GM18508 (cell line): Measurements from ENCODE around the gene FAM131A.

Source experiments
- ATAC-seq: cut with Tn5 transposase; IDR thresholded peaks from one replicate; pipeline ENCODE4 v1.9.1; 2021; ENCODE audit warnings: moderate number of reproducible peaks; ENCODE audit not compliant: insufficient read depth, unreplicated experiment

Gene FAM131A, protein sequence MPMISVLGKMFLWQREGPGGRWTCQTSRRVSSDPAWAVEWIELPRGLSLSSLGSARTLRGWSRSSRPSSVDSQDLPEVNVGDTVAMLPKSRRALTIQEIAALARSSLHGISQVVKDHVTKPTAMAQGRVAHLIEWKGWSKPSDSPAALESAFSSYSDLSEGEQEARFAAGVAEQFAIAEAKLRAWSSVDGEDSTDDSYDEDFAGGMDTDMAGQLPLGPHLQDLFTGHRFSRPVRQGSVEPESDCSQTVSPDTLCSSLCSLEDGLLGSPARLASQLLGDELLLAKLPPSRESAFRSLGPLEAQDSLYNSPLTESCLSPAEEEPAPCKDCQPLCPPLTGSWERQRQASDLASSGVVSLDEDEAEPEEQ

GRCh38 chr3:184337399-184337714 lies at the start of gene FAM131A:
TSS of gene FAM131A (plus strand) at chr3:184337600. CDS start at chr3:184337631, 31 bp downstream.
- ATAC-seq = no peak

DNA sequence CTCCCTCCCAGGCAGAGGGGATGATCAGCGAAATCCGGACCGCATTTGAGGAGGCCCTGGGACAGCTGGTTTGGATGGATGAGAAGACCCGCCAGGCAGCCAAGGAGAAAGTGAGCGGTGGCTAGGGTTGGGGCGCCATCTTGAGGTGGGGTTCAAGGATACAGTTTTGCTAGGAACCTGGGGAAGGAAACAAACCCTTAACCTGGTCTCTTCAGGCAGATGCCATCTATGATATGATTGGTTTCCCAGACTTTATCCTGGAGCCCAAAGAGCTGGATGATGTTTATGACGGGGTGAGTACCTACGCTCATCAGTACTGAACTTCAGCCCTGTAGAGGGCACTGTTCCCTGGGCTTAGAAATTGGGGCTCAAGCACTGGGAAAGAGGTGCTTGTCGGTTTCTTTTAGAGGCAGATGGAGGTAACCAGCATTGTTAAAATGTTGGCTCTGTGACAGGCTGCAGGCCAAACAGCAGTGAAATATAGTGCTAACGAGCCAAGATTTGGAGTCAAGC lies 47.9 kb upstream of the FAM131A start:
- ATAC-seq = no peak

DNA sequence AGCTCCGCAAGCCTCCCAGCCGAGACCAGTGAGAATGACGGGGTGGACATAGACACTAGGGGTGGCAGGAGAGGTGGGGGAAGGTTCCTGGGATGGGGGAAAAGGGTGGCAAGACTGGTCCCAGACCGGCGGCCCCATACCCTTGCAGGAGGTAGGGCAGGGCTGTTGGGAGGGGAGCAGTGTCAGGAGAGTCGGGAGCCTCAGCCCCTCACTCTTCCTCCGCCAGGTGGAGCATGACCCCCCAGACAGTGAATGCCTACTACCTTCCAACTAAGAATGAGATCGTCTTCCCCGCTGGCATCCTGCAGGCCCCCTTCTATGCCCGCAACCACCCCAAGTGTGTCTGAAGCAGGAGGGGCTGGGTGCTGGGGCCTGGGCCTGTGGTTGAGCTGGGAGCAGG lies 47.1 kb upstream of the FAM131A start:
- ATAC-seq = no peak

- no peak for ATAC-seq
These were observed 46.2 kb upstream of the FAM131A start for GRCh38 chr3:184291044-184291737.

DNA sequence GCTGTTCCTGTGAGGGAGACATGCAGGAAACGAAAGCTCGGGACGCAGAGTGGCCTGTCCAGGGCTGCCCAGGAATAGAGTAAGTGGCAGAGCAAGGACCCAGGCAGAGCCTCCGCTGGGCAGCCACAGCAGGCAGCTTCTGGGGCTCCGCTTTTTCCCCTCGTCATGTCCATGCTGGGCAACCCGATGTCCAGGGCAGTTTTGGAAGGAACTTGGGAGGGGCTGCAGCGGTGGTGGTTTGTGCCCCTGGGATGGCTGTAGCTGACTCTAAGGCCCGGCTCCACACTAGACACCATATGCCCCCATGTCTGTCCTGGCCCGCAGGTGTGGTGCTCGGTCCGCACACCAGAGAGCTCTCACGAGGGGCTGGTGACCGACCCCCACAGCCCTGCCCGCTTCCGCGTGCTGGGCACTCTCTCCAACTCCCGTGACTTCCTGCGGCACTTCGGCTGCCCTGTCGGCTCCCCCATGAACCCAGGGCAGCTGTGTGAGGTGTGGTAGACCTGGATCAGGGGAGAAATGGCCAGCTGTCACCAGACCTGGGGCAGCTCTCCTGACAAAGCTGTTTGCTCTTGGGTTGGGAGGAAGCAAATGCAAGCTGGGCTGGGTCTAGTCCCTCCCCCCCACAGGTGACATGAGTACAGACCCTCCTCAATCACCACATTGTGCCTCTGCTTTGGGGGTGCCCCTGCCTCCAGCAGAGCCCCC lies 45.5 kb upstream of the FAM131A start:
- ATAC-seq = no peak

DNA sequence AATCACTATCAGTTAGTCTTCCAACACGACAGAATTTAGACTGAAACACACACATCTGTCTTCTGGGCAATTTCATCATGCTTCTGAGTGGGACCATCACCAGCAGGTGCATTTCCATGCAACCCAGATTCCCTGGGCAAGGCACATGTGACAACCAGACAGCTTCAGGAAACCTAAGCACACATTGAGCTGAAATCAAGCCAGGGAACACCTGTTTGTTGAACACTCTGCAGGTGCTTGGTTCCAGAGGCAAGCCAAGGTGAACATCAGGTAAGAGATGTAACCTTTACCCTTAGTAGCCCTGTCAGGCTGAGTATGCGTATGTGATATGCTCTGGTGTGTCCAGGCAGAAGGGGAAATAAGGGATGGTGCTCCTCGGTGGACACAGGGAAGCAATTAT lies 41.6 kb upstream of the FAM131A start:
- no peak for ATAC-seq

GRCh38 chr3:184296616-184297015 lies 40.8 kb upstream of the FAM131A start:
- ATAC-seq = no peak

DNA sequence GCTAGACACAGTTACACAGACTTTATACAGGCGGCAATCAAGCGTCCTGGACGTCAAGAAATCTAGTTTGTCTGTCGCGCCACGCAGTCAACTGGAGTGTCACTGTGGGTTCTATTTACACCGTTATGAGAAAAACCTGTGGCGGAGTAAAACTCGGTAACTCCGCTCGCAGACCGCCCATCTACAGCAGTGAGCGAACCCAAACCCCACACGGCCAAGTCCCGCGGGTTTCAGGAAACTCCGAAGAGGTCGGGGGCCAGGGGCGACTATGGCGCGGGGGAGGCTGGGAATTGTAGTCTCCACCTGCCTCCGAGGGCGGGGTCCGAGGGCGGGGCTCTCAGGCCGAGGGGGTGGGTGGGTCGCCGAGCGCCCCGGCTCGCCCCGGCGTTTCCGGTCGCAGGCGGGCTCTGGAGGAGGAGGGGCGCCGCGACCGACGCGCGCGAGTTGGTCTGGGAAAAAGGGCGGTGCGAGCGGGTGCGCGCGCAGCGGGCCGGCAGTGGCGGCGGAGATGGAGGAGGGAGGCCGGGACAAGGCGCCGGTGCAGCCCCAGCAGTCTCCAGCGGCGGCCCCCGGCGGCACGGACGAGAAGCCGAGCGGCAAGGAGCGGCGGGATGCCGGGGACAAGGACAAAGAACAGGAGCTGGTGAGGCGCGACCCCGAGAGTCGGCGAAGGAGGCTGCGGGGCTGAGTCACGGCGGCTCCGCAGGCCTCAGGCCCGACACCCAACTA lies 38.5 kb upstream of the FAM131A start, which contains the start of gene PSMD2:
TSS of gene PSMD2 (plus strand) at position 483 of the 729 bp plus-strand sequence. CDS start at position 509, 26 bp downstream.
- ATAC-seq = peak; percentile 55

DNA sequence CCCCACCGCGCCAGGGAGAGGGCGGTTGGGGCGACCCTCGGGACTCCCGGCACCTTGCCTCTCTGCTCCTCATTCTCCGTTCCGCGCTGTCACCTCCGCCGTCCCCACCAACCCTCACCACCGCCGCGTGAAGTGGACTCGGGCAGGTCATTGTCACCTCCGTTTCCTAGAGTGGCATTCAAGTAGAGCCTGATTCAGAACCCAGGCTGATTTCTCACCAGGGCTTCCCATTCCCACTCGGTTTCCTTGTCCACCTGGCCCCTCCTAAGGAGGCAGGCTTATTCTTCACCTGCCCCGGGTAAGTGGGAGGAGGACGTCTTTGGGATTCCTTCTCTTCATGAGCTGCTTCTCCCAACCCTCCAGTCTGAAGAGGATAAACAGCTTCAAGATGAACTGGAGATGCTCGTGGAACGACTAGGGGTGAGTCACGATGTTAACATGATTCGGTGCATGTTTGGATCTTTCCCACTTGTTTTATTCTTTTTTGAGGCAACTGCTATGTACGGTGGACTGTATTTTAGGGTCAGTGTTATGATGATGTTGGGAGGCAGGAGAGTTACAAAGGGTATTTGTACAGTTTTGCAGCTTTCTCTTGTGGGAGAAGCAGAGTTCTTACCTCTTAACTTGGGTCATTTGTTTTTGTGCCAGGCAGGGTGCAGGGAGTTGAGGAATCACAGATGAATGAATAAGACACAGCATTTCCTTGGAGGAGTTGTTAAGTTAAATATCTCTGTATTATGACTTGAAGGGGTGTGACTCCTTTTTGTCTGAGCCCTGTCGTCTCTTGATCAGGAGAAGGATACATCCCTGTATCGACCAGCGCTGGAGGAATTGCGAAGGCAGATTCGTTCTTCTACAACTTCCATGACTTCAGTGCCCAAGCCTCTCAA lies 37.7 kb upstream of the FAM131A start:
- ATAC-seq = no peak

- no peak for ATAC-seq
These were observed 37.1 kb upstream of the FAM131A start for GRCh38 chr3:184300378-184300720.

GRCh38 chr3:184305577-184305976 lies 31.8 kb upstream of the FAM131A start:
- ATAC-seq = no peak

- ATAC-seq = no peak
These were observed 30.9 kb upstream of the FAM131A start for GRCh38 chr3:184306341-184306972.

DNA sequence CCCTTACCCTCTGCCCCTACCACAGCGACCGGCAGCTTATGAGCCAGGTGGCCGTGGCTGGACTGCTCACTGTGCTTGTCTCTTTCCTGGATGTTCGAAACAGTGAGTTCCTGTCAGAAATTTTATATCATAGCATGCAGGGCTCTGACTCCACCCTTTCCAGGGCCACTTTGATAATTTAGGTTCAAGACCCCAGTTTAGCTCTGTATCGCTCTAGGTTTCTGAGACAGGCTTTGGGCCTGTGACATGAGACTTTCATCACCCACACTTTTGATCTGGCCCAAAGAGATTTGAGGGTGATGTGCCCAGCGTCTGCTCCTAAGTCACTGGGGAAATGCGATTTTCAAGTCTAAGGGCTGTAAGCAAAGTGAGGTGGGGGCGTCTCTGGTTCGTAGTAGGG lies 29.5 kb upstream of the FAM131A start:
- ATAC-seq = no peak

DNA sequence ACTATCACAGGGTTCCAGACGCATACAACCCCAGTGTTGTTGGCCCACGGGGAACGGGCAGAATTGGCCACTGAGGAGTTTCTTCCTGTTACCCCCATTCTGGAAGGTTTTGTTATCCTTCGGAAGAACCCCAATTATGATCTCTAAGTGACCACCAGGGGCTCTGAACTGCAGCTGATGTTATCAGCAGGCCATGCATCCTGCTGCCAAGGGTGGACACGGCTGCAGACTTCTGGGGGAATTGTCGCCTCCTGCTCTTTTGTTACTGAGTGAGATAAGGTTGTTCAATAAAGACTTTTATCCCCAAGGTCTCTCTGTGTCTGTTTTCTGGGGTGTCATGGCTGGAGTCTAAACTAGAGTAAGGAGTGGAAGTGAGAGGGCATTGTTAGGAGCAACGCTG lies 28.7 kb upstream of the FAM131A start:
- no peak for ATAC-seq

GRCh38 chr3:184311633-184312032 lies 25.8 kb upstream of the FAM131A start:
- ATAC-seq = no peak

DNA sequence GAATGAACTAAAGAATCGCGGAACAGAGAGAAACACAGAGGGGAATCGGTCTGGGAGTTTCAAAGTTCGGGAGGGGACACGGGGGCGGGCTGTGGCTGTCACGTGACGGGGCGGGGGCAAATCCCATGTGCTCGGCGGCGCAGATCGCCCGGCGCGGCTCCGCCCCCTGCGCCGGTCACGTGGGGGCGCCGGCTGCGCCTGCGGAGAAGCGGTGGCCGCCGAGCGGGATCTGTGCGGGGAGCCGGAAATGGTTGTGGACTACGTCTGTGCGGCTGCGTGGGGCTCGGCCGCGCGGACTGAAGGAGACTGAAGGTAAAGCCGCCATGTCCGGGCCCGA lies 23.1 kb upstream of the FAM131A start, which contains the start of gene EIF4G1:
TSS of gene EIF4G1 (plus strand) at position 244 of the 337 bp plus-strand sequence. CDS start 1,191 bp downstream, outside the sequence.
- peak; percentile 51 for ATAC-seq

DNA sequence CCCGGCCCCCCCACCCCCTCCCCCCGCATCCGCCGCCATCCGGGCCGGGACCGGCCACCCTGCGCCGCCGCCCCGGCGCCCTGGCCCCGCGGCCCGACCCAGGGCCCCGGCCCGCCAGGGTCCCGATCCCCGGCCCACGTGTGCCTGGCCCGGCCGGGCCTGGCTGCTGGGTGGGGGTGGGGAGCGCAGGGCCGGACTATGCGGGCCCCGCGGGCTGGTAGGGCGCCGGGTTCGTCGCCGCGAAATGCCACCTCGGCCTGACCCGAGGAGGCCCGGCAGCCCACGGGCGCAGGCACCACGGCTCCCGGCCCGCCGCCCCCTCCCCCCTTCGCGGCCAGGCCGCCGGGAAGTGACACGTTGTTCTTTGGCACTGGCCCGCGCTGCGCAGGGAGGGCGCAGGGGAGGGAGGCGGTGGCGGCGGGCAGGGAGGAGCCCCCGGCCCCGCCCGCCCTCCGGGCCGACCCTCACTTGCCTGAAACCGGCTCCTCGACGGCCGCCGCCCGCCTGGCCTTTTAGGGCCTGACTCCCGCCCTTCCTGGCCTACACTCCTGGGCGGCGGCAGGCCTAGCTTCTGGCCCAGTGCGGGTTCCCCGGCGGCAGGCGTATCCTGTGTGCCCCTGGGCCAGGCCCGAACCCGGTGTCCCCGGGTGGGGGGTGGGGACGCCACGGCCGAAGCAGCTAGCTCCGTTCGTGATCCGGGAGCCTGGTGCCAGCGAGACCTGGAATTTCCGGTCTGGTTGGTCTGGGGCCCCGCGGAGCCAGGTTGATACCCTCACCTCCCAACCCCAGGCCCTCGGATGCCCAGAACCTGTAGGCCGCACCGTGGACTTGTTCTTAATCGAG lies 22.5 kb upstream of the FAM131A start:
- ATAC-seq = peak; percentile 12

DNA sequence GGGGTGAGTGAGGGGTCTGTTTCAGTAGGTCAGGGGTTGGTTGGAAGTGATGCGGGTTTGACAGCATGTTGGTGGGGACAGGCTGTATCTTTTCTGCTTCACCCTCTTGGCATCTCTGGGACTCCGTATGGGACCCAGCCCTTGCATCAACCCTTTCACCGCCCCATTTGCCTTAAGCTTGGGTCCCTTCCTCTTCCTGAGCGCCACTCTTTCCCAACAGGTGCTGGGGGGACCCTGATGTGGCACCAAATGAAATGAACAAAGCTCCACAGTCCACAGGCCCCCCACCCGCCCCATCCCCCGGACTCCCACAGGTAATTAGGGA lies 21.9 kb upstream of the FAM131A start:
- peak; percentile 5 for ATAC-seq
